Measurements from ENCODE around the gene PRPF38B.
"Not testable (repeated sequence)": the region's sequence is repeated elsewhere in the genome, so short reads cannot be mapped to it uniquely, and the experiment has no call there.

The PRPF38B gene

DNA sequence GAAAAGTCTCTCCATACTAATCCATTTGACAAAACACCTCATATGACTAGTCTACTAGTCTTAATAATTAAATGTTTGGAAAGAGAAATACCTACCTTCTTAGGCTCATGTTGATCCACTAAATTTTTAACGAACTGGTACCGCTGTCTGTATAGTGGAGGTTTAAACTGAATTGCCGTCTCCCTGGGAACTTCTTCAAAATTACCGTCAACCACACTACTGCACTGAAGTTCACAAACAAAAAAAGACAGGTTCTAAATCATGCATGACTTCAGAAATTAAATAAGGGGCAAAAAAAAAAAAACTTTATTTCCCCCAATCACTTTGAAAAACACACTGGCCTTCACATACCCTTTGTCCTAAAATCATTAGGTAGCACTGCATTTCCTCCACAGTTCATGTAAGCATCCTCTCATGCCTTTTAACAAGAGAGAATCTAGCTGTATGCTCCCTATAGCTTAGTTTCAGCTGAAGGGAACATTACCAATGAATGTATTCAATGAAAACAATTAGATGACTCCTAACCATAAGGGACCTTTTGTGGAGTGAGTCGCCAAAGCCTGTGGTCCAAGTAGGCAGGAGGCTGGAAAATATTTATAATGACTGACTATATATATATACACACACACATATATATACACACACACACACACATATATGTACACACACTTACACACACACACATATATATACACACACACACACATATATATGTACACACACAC is 34.6 kb upstream of the PRPF38B start:
- H3K9ac ChIP-seq (ENCODE audit: insufficient read length): no peak overlapping the region
- TF ChIP-seq EZH2 (IDR thresholded peaks at IDR 0.05) (no peak), FOXP2 (optimal IDR thresholded peaks at IDR 0.05; ENCODE audit: control extremely low read depth, extremely low read length, insufficient read depth) (no peak), POLR2AphosphoS5 (IDR thresholded peaks at IDR 0.05; ENCODE audit: borderline replicate concordance, low read depth, low read length) (no peak)
- H3K36me3 ChIP-seq (ENCODE audit: insufficient read depth, low read length): no peaks in the 10 kb centered on the region
- no peak overlapping the region for H3K27ac ChIP-seq
- DNase-seq (ENCODE audit: low read depth, low spot score): no peak
- no peak overlapping the region for H3K4me3 ChIP-seq
- H3K9me3 ChIP-seq (ENCODE audit: low read depth, low read length): no peaks in the 10 kb centered on the region

DNA sequence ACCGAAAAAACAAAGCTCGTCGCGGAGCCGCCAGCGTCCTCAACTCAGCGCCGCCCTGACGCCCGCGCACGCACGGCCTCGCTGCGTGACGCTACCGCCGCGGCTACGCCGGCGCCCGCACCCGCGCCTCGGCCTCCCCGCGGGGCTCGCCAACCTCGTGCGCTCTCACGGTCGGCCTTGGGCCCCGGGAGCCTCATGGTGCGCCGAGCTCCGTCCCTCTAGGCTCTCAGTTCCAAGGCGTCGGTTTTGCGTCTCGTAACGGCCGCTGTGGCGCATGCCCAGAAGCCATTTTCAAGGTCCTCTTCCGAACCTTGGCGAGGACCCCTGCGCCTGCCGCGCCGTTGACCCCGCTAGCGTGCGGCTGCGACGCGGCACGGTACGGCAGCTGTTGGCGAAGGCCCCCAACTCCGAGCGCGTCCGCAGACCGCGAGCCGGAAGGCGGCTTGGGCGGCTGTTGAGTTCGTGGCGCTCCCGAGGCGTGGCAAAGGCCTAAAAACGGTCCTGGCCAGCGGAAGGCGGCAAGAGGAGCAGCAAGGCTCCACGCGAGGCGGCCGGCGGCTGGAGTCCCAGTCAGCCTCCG is 31.0 kb upstream of the PRPF38B start, which contains the start of gene HENMT1:
HENMT1 (minus strand) TSS at position 64 of the 580 bp plus-strand sequence. CDS start 1,209 bp downstream, outside the sequence.
- no peak for DNase-seq (ENCODE audit: low read depth, low spot score)
- H3K36me3 ChIP-seq (ENCODE audit: insufficient read depth, low read length): no peaks in the 10 kb centered on the region
- no peak within 1 kb of the TSS for H3K27ac ChIP-seq
- H3K9ac ChIP-seq (ENCODE audit: insufficient read length): no peak within 1 kb of the TSS
- H3K9me3 ChIP-seq (ENCODE audit: low read depth, low read length): no peaks in the 10 kb centered on the region
- TF ChIP-seq POLR2AphosphoS5 (IDR thresholded peaks at IDR 0.05; ENCODE audit: borderline replicate concordance, low read depth, low read length) (no peak), EZH2 (IDR thresholded peaks at IDR 0.05) (no peak), FOXP2 (optimal IDR thresholded peaks at IDR 0.05; ENCODE audit: control extremely low read depth, extremely low read length, insufficient read depth) (no peak)
- H3K4me3 ChIP-seq: no peak within 1 kb of the TSS

GRCh38 chr1:108663074-108663473 is 29.0 kb upstream of the PRPF38B start:
- no peak overlapping the region for H3K27ac ChIP-seq
- H3K4me3 ChIP-seq: no peak overlapping the region
- H3K9ac ChIP-seq (ENCODE audit: insufficient read length): no peak overlapping the region
- H3K36me3 ChIP-seq (ENCODE audit: insufficient read depth, low read length): no peaks in the 10 kb centered on the region
- no peaks in the 10 kb centered on the region for H3K9me3 ChIP-seq (ENCODE audit: low read depth, low read length)
- TF ChIP-seq POLR2AphosphoS5 (IDR thresholded peaks at IDR 0.05; ENCODE audit: borderline replicate concordance, low read depth, low read length) (no peak), EZH2 (IDR thresholded peaks at IDR 0.05) (no peak), FOXP2 (optimal IDR thresholded peaks at IDR 0.05; ENCODE audit: control extremely low read depth, extremely low read length, insufficient read depth) (no peak)
- no peak for DNase-seq (ENCODE audit: low read depth, low spot score)

- TF ChIP-seq FOXP2 (optimal IDR thresholded peaks at IDR 0.05; ENCODE audit: control extremely low read depth, extremely low read length, insufficient read depth): no peak
- TF ChIP-seq EZH2 (IDR thresholded peaks at IDR 0.05): no peak
- TF ChIP-seq POLR2AphosphoS5 (IDR thresholded peaks at IDR 0.05; ENCODE audit: borderline replicate concordance, low read depth, low read length): no peak
- DNase-seq (ENCODE audit: low read depth, low spot score): no peak
- H3K4me3 ChIP-seq: no peak overlapping the region
These were observed 27.6 kb upstream of the PRPF38B start for GRCh38 chr1:108664481-108664880.

DNA sequence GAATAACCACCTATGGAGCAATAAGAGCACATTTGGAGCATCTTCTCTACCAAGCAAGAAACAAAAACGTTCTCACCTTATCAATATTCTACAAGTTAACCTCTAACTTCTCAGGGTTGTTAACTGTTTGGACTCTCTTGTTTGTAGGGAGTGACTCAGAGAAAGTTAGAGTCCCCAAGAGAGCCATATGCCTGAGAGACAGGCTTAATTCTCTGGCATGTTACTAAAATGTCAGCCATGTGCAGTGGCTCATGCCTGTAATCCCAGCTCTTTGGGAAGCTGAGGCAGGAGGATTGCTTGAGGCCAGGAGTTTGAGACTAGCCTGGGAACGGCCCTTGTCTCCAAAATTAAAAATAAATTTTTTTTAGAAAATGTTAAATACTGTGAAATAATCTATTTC is 27.0 kb upstream of the PRPF38B start:
- Histone ChIP-seq H3K27ac (no peak overlapping the region), H3K36me3 (ENCODE audit: insufficient read depth, low read length) (no peaks in the 10 kb centered on the region), H3K9ac (ENCODE audit: insufficient read length) (no peak overlapping the region), H3K4me3 (no peak overlapping the region), H3K9me3 (ENCODE audit: low read depth, low read length) (no peaks in the 10 kb centered on the region)
- DNase-seq (ENCODE audit: low read depth, low spot score): no peak
- TF ChIP-seq EZH2 (IDR thresholded peaks at IDR 0.05) (no peak), POLR2AphosphoS5 (IDR thresholded peaks at IDR 0.05; ENCODE audit: borderline replicate concordance, low read depth, low read length) (no peak), FOXP2 (optimal IDR thresholded peaks at IDR 0.05; ENCODE audit: control extremely low read depth, extremely low read length, insufficient read depth) (no peak)

More at GRCh38 chr1:108664481-108664880, 27.6 kb upstream of the PRPF38B start:
- H3K36me3 ChIP-seq (ENCODE audit: insufficient read depth, low read length): no peaks in the 10 kb centered on the region
- H3K9ac ChIP-seq (ENCODE audit: insufficient read length): no peak overlapping the region
- no peaks in the 10 kb centered on the region for H3K9me3 ChIP-seq (ENCODE audit: low read depth, low read length)
- no peak overlapping the region for H3K27ac ChIP-seq

- DNase-seq (ENCODE audit: low read depth, low spot score): no peak
- H3K9ac ChIP-seq (ENCODE audit: insufficient read length): no peak overlapping the region
- H3K9me3 ChIP-seq (ENCODE audit: low read depth, low read length): no peaks in the 10 kb centered on the region
- no peak overlapping the region for H3K27ac ChIP-seq
- no peak overlapping the region for H3K4me3 ChIP-seq
- no peaks in the 10 kb centered on the region for H3K36me3 ChIP-seq (ENCODE audit: insufficient read depth, low read length)
- TF ChIP-seq EZH2 (IDR thresholded peaks at IDR 0.05) (no peak), FOXP2 (optimal IDR thresholded peaks at IDR 0.05; ENCODE audit: control extremely low read depth, extremely low read length, insufficient read depth) (no peak), POLR2AphosphoS5 (IDR thresholded peaks at IDR 0.05; ENCODE audit: borderline replicate concordance, low read depth, low read length) (no peak)
These were observed 26.3 kb upstream of the PRPF38B start for GRCh38 chr1:108665771-108666170.

DNA sequence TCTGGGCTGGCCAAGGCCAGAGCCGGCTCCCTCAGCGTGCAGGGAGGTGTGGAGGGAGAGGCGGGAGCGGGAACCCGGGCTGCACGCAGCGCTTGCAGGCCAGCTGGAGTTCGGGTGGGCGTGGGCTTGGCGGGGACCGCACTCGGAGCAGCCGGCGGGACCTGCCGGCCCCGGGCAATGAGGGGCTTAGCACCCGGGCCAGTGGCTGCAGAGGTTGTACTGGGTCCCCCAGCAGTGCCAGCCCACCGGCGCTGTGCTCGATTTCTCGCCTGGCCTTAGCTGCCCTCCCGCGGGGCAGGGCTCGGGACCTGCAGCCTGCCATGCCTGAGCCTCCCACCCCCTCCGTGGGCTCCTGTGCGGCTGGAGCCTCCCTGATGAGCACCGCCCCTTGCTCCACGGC is 24.7 kb upstream of the PRPF38B start:
- H3K4me3 ChIP-seq; DNase-seq (ENCODE audit: low read depth, low spot score); H3K9me3 ChIP-seq (ENCODE audit: low read depth, low read length); H3K36me3 ChIP-seq (ENCODE audit: insufficient read depth, low read length); H3K9ac ChIP-seq (ENCODE audit: insufficient read length); H3K27ac ChIP-seq: not testable (repeated sequence)

DNA sequence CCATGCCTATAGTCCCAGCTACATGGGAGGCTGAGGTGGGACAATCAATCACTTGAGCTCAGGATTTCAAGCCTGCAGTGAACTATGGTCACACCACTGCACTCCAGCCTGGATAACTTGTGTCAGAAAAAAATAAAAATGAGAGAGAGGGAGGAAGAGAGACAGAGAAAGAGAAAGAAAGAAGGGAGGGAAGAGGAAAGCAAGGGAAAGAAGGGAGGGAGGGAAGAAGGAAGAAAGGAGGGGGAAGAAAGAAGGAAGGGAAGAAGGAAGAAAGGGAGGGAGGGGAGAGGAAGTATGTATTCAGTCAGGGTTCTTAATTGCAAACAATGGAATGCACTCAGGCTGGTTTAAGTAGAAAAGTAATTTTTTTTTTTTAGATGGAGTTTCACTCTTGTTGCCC is 23.3 kb upstream of the PRPF38B start:
- H3K9me3 ChIP-seq (ENCODE audit: low read depth, low read length): no peaks in the 10 kb centered on the region
- H3K36me3 ChIP-seq (ENCODE audit: insufficient read depth, low read length): no peaks in the 10 kb centered on the region
- no peak overlapping the region for H3K4me3 ChIP-seq
- no peak overlapping the region for H3K27ac ChIP-seq
- TF ChIP-seq FOXP2 (optimal IDR thresholded peaks at IDR 0.05; ENCODE audit: control extremely low read depth, extremely low read length, insufficient read depth) (no peak), POLR2AphosphoS5 (IDR thresholded peaks at IDR 0.05; ENCODE audit: borderline replicate concordance, low read depth, low read length) (no peak), EZH2 (IDR thresholded peaks at IDR 0.05) (no peak)
- DNase-seq (ENCODE audit: low read depth, low spot score): no peak
- H3K9ac ChIP-seq (ENCODE audit: insufficient read length): no peak overlapping the region
